Upper lobe of left lung (tissue), 6 donors: ENCODE data around the gene BORA. TPM values are rescaled to one million over a fixed set of nuclear protein-coding genes. Genes with fewer than 3 reads are reported as not detected.

Source experiments
- ATAC-seq, 2 donors: fragments of 200-7000 bp; cut with Tn5 transposase; one replicate each; pipeline ENCODE4 v1.9.1; 2022; ENCODE audit warnings: mild to moderate bottlenecking in 2 of 2, moderate library complexity in 2 of 2; ENCODE audit not compliant: low FRiP score in 2 of 2
- DNase-seq, 2 donors: peaks; one replicate each; pipeline ENCODE4 v3.0.0-alpha.2; 2019 to 2020
- H3K27ac ChIP-seq, 4 donors: fragments of 200-600 bp; sonication (generic); one replicate each; pipeline ENCODE4 v1.5.1; 2016 to 2019
- H3K27me3 ChIP-seq, 4 donors: fragments of 200-600 bp; sonication (generic); one replicate each; pipeline ENCODE4 v1.5.1; 2017 to 2019
- H3K36me3 ChIP-seq, 4 donors: fragments of 200-600 bp; sonication (generic); one replicate each; pipeline ENCODE4 v1.5.1; 2016 to 2019
- H3K4me1 ChIP-seq, 4 donors: fragments of 200-600 bp; sonication (generic); one replicate each; pipeline ENCODE4 v1.5.1; 2018 to 2019
- H3K4me3 ChIP-seq, 4 donors: fragments of 200-600 bp; sonication (generic); one replicate each; pipeline ENCODE4 v1.5.1; 2017 to 2019; ENCODE audit warnings: mild to moderate bottlenecking in 2 of 4, moderate library complexity in 1 of 4
- H3K9me3 ChIP-seq, 4 donors: fragments of 200-600 bp; sonication (generic); one replicate each; pipeline ENCODE4 v1.5.1; 2018 to 2019
- CTCF ChIP-seq, 6 experiments: fragments of 450-650 bp in 4 of 6; fragments of 200-600 bp in 2 of 6; sonication (generic) in 2 of 6; IDR thresholded peaks; one replicate each; pipeline ENCODE4 v1.5.1; 2016 to 2019; ENCODE audit warnings: antibody characterized with exemption in 6 of 6
- EP300 ChIP-seq, 4 donors: sonication (generic); formaldehyde crosslinking; IDR thresholded peaks; one replicate each; pipeline ENCODE4 v1.5.1; 2017; ENCODE audit warnings: antibody characterized with exemption in 4 of 4, control low read depth in 2 of 4
- POLR2A ChIP-seq, 4 donors: fragments of 450-650 bp; IDR thresholded peaks; one replicate each; pipeline ENCODE4 v1.5.1; 2016 to 2017; ENCODE audit warnings: antibody characterized with exemption in 4 of 4, mild to moderate bottlenecking in 2 of 4
- POLR2AphosphoS5 ChIP-seq, 2 donors: sonication (generic); formaldehyde crosslinking; IDR thresholded peaks; one replicate each; pipeline ENCODE4 v1.5.1; 2017; ENCODE audit warnings: antibody characterized with exemption in 2 of 2
- WGBS, 2 donors: methylation state at CpG; one replicate each; pipeline ENCODE4 v1.1.5; 2017 to 2018; 5-methylcytosine and 5-hydroxymethylcytosine counted together
- total RNA-seq, 6 donors: library from RNA; depleted of rRNA in 4 of 6; stranded (reverse); fragments of >200 nt in 4 of 6; gene quantifications; one replicate each; pipeline versions ENCODE4 v1.1.0 to v1.2.1, GENCODE V29; 2016 to 2021
- donor health status: DM: no; HTN: no; CAD: no; lungs with moderate emphysema.
- donor health status: DM: no; HTN: yes; CAD: no; lungs with severe emphysema.

Gene BORA
- total RNA-seq, 6 donors from 2014 or later = 2.1 to 5.5 (median 2.7) TPM

- Histone ChIP-seq H3K27me3 (no peaks in the 10 kb centered on the region), H3K4me3 (no peak overlapping the region), H3K4me1 (no peaks in the 10 kb centered on the region), H3K27ac (no peak overlapping the region), H3K9me3 (no peaks in the 10 kb centered on the region), H3K36me3 (no peaks in the 10 kb centered on the region)
- ATAC-seq (no peak), DNase-seq (no peak)
- TF ChIP-seq POLR2AphosphoS5 (IDR thresholded peaks at IDR 0.05) (no peak), CTCF (IDR thresholded peaks at IDR 0.05) (no peak), POLR2A (IDR thresholded peaks at IDR 0.05) (no peak), EP300 (IDR thresholded peaks at IDR 0.05) (no peak)
Observed at GRCh38 chr13:72689181-72689696, 38.5 kb upstream of the BORA start.

GRCh38 chr13:72692884-72693514 lies 34.7 kb upstream of the BORA start:
- ATAC-seq (no peak), DNase-seq (no peak)
- no peak for TF ChIP-seq CTCF (IDR thresholded peaks at IDR 0.05)
- no peak for TF ChIP-seq POLR2A (IDR thresholded peaks at IDR 0.05)
- TF ChIP-seq POLR2AphosphoS5 (IDR thresholded peaks at IDR 0.05) = no peak
- no peak for TF ChIP-seq EP300 (IDR thresholded peaks at IDR 0.05)
- no peak overlapping the region for H3K27ac ChIP-seq
- H3K36me3 ChIP-seq = no peaks in the 10 kb centered on the region
- H3K4me3 ChIP-seq = no peak overlapping the region
- no peaks in the 10 kb centered on the region for H3K4me1 ChIP-seq
- H3K27me3 ChIP-seq = no peaks in the 10 kb centered on the region
- whole genome bisulfite sequencing, 2 donors = 64 to 80% methylated on average over 5 of the region's 5 CpGs
- H3K9me3 ChIP-seq = no peaks in the 10 kb centered on the region

GRCh38 chr13:72693832-72694231 lies 33.9 kb upstream of the BORA start:
- H3K36me3 ChIP-seq = no peaks in the 10 kb centered on the region
- no peaks in the 10 kb centered on the region for H3K9me3 ChIP-seq
- WGBS, 2 donors = 75 to 86% methylated on average over 5 of the region's 5 CpGs
- no peak overlapping the region for H3K27ac ChIP-seq
- H3K4me3 ChIP-seq = no peak overlapping the region
- ATAC-seq = no peak
- no peaks in the 10 kb centered on the region for H3K4me1 ChIP-seq
- TF ChIP-seq POLR2A (IDR thresholded peaks at IDR 0.05) = no peak
- TF ChIP-seq CTCF (IDR thresholded peaks at IDR 0.05) = no peak
- no peak for TF ChIP-seq EP300 (IDR thresholded peaks at IDR 0.05)
- no peak for TF ChIP-seq POLR2AphosphoS5 (IDR thresholded peaks at IDR 0.05)
- no peak for DNase-seq
- H3K27me3 ChIP-seq = no peaks in the 10 kb centered on the region

GRCh38 chr13:72694314-72694713 lies 33.4 kb upstream of the BORA start:
- H3K36me3 ChIP-seq = no peaks in the 10 kb centered on the region
- ATAC-seq = no peak
- DNase-seq = no peak
- no peaks in the 10 kb centered on the region for H3K4me1 ChIP-seq
- H3K4me3 ChIP-seq = no peak overlapping the region
- 57 to 71% methylated on average over 8 of the region's 8 CpGs for WGBS, 2 donors
- no peaks in the 10 kb centered on the region for H3K9me3 ChIP-seq
- no peaks in the 10 kb centered on the region for H3K27me3 ChIP-seq
- TF ChIP-seq POLR2AphosphoS5 (IDR thresholded peaks at IDR 0.05) (no peak), EP300 (IDR thresholded peaks at IDR 0.05) (no peak), POLR2A (IDR thresholded peaks at IDR 0.05) (no peak), CTCF (IDR thresholded peaks at IDR 0.05) (no peak)
- no peak overlapping the region for H3K27ac ChIP-seq

- no peak for DNase-seq
- no peak for TF ChIP-seq CTCF (IDR thresholded peaks at IDR 0.05)
- ATAC-seq = no peak
- H3K36me3 ChIP-seq = no peaks in the 10 kb centered on the region
- H3K27me3 ChIP-seq = no peaks in the 10 kb centered on the region
- WGBS, 2 donors = 4 to 6% methylated on average over 1 of the region's 1 CpG
- no peak overlapping the region for H3K4me3 ChIP-seq
- no peaks in the 10 kb centered on the region for H3K4me1 ChIP-seq
- H3K27ac ChIP-seq = no peak overlapping the region
- no peaks in the 10 kb centered on the region for H3K9me3 ChIP-seq
Observed at GRCh38 chr13:72696579-72696978, 31.1 kb upstream of the BORA start.
